Stimulated activated CD4-positive, alpha-beta T cell treated with anti-CD3 and anti-CD28 coated beads, TNF-alpha, amount 100 ng/mL, for 24 hours (primary cell): Measurements from ENCODE around the gene NFATC2IP.

Source experiments
- DNase-seq, 3 experiments: peaks; one replicate each; pipeline ENCODE4 v3.0.0-alpha.2; 2020; ENCODE audit warnings: low read depth in 3 of 3

The NFATC2IP gene

DNA sequence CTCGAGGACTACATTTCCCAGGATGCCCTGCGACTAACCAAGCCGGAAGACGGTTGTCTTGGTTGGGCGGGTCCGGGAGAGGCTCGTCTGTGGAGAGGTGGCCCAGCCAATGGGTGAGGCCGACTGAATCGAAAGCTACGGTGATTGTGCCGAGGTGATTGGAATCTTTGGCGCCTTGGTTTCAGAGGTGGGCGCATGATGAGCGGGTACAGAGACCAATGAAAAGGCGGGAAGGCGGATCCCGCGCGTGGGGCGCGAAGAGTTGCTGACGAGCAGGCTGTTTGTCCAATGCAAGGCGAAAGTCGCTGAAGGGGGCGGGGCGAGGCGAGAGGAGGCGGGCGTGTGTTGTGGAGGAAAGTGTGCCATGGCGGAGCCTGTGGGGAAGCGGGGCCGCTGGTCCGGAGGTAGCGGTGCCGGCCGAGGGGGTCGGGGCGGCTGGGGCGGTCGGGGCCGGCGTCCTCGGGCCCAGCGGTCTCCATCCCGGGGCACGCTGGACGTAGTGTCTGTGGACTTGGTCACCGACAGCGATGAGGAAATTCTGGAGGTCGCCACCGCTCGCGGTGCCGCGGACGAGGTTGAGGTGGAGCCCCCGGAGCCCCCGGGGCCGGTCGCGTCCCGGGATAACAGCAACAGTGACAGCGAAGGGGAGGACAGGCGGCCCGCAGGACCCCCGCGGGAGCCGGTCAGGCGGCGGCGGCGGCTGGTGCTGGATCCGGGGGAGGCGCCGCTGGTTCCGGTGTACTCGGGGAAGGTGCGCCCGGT lies at the start of gene NFATC2IP:
NFATC2IP (plus strand) TSS at position 290 of the 762 bp plus-strand sequence; CDS start at position 365, 75 bp downstream.
- DNase-seq = peak; percentile 98 to 100 (median 100)

DNA sequence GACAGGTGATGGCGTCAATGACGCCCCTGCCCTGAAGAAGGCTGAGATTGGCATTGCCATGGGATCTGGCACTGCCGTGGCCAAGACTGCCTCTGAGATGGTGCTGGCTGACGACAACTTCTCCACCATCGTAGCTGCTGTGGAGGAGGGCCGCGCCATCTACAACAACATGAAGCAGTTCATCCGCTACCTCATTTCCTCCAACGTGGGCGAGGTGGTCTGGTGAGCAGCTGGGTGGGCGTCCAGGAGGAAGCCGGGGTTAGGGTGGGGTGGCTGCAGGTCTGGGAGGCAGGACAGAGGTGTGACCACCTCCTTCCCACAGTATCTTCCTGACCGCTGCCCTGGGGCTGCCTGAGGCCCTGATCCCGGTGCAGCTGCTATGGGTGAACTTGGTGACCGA lies 48.9 kb upstream of the NFATC2IP start:
- no peak for DNase-seq

DNA sequence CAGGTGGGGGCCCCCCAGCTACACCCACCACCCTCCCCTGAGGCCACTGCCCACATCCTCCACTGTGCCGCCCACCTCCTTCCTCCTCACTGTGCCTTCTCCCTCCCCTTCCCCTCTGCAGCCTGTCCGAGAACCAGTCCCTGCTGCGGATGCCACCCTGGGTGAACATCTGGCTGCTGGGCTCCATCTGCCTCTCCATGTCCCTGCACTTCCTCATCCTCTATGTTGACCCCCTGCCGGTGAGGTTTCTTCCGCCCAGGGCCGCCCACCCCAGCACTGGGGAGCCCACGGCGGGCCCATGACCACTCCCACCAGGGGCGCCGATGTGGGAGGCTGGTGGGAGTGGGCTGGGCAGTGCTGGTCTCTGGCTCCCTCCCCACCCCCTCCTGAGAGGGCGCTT lies 47.8 kb upstream of the NFATC2IP start:
- no peak for DNase-seq

DNA sequence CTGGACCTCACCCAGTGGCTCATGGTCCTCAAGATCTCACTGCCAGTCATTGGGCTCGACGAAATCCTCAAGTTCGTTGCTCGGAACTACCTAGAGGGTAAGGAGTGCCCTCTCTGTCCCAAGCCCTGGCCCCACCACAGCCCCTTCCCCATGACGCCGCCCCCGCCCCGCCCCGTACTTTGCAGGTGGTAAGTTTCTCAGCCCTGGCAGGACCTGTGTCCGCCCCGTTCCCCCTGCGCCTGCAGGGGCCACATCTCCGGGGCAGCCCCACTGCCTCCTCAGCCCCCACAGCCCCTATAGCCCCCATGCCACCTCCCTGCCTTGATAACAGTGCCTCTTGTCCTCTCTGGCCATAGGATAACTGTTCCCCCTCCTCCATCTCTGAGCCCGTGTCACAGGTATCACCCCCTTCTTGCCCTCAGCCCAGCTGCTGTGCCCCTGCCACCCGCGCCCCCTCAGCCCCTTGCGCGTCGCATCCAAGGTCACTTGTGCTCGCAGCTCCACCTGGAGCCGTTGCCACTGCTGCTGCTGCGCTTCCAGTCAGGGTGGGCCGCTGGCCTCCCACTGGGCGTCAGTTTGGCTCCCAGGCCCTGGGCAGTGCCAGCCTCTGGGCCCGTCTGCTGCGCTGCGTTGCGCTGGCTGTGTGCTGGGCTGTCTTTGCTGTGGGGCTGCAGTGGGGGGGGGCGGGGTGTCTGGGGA lies 47.2 kb upstream of the NFATC2IP start:
- no peak for DNase-seq

DNA sequence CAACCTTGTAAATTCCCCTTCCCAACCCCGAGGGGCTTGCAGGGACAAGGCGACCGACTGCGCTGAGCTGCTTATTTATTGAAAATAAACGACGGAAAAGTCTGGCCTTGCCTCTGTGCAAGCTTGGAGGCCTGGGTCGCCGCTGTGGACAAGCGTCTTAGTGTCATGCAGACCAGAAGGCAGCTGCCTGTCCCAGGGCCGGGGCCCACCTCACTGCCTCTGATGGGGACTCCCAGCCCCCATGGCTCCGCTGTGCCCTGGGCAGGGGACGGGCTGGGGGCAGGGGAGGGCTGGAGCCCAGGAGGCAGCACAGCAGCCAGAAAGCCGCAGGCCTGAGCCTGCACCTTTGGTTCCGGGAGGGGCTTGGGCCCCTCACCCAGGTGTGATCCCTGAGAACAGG lies 46.4 kb upstream of the NFATC2IP start:
- DNase-seq = no peak

DNA sequence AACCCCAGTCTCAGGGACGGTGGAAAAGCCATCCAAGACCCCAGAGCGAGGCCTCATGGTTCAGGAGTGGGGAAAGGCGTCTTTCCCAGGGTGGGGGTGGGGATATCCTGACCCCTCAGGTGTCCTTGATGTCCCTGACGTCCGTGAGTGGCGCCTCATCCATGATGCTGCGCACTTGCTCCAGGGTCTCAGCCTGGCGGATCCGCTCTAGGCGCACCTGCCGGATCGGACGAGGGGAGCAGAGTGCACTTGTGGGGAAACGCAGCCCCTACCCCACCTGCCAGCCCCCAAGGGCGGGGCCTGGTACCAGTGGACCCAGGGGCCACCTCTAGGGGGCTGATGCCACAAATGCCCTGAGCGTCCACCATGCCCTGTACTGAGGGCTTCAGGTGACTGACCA lies 45.9 kb upstream of the NFATC2IP start:
- DNase-seq = no peak

DNA sequence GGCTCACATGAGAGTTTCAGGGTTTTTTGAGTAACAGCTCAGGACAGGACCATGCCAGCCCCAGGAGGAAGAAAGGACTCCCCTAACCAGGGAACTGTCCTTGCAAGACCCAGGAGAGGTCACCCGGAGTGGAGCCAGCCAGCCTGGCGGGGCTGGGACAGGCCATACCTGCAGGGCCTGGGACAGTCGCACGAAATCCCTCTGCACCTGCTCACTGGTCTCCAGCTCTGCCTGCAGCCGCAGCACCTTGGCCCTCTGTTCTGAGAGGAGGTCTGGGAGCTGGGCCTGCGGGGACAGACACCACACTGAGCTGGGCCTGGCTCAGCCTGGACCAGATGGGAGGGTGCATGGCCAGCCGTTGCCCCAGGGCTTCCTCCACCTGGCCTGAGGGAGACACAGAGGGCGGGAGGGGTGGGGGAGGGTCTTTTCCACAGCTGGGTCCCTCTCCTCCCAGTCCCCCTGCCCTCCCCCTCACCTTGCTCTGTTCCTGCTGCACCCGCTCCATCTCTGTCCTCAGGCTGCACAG lies 45.4 kb upstream of the NFATC2IP start:
- DNase-seq = no peak

DNA sequence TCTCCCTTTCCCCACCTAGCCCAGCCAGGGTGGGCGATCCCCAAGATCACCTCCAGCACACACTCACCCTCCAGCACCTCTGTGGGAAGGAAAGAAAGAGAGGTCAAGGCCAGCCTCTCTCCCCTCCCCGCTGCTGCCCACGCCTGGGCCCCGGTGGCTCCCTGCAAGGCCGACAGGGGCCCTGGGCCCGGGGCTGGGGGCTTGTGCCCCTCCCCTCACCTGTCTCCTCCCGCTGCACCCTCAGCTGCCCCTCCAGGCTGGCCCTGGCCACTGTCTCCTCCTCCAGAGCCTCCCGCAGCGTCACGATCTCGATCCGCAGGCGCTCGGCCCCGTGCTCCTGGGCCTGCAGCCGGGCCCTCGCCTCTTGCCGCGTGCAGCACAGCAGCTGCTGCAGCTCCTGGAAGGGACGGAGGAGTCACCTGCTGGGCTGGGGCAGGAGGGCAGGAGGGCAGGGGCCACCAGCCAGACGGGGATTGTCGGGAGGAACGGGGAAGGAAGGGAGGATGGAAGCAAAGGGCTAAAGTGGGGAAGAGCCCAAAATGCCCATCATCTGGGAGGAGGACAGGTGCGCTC lies 44.9 kb upstream of the NFATC2IP start:
- DNase-seq = no peak

DNA sequence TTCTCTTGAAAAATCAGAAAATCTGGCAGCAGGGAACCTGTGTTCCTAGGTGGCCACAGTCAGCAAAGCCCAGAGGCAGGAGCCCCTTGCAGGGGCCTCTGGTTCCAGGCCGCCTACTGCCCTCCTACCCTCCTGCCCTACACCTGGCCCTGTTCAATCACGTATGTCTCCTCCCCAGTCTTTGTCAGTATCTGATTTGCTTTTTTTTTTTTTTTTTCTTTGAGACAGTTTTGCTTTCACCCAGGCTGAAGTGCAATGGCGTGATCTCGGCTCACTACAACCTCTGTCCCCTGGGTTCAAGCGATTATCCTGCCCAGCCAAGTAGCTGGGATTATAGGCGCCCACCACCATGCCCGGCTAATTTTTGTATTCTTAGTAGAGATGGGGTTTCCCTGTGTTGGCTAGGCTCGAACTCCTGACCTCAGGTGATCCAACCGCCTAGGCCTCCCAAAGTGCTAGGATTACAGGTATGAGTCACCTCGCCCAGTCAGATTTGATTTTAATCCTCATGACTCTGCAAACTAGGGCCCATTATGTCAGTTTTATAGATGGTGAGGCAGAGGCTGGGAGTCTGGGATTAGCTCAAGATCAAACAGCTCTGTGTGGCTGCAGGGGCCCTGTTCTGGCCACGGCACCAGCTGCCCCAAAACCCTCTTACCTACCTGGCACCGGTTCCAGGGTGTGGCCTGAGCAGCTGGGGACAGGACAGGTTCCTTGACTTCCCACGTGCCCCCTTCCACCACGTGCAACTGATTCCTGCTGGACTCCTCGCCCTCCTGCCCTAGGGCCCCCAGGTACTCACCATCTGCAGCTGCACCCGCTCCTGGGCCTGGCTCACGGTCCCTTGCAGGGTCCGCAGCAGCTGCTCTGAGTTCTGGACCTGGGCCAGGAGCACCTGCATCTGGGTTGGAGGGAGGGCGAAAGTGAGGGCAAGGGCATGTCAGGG lies 40.4 kb upstream of the NFATC2IP start:
- DNase-seq = no peak

DNA sequence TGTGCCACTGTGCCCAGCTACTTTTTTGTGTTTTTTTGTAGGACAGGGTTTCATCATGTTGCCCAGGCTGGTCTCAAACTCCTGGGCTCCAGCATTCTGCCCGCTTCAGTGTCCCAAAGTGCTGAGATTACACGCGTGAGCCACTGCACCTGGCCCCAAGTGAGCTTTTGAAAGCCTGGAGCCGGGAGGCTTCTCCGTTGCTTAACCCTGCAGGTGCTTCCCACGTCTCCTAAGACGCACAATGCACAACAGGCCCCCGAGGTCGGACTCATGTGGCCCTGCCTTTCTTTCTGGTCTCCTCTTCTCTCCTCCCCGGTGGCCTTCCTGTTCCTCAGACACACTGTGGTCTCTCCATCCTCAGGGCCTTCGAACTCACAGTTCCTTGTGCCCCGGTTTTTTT lies 38.2 kb upstream of the NFATC2IP start:
- no peak for DNase-seq

DNA sequence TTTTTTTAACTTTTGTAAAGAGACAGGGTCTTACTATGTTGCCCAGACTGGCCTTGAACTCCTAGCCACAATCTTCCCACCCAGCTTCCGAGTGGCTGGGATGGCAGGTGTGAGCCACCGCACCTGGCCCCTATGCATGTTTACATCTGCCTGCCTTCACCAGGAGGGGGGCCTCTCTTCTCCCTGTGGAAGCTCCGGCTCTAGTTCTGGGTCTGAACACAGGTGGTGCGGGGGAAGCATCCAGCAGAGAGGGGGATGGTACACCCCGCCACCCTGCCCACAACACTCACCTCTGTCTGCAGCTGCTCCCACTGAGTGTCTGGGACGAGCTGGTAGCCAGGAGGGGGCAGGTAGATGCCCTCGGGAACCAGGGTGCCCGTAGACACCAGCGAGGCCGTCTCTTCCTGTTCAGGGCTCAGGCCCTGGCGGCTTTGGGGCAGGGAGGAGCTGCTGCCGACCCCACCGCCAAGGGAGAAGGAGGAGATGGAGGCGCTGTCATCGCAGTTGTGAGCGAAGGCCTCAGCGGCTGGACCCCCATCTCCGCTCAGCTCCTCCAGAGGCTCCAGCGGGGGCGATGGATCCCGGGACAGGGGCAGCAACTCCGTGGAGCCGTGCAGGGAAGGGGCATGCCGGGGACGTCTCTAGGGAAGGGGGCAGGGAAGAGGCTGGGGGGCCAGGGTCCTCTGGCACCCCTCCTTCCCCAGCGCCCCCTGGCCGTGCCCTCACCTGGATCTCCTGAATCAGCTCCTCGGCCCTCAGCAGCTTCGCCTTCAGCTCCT lies 36.6 kb upstream of the NFATC2IP start:
- no peak for DNase-seq

DNA sequence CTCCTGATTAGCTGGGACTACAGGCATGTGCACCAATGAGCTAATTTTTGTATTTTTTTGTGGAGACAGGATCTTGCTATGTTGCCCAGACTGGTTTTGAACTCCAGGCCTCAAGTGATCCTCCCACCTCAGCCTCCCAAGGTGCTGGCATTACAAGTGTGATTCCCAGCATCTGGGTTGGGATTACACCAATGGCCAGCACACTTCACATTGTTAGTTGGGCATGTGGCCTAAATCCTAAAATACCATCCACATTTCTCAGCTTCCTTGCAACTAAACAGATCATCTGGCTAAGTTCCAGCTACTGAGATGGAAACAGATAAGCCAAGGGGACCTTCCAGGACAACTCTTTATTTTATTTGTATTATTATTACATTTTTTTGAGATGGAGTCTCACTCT lies 35.6 kb upstream of the NFATC2IP start:
- no peak for DNase-seq

DNA sequence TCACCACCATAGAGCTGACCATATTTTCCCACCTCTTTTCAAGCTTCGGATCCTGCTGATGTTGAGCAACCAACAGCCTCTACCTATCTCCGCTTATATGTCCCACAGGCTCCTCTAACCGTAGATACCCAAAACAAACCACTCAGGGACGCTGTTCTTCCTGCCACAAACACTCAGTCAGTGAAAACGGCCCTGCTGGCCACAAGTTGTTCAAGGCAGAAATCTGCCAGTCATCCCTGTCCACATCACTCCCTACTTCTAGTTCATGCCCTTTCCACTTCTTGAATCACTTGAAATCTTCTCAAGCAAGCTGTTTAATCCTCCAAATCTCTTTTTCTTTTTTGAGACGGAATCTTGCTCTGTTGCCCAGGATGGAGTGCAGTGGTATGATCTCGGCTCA lies 33.6 kb upstream of the NFATC2IP start:
- no peak for DNase-seq

DNA sequence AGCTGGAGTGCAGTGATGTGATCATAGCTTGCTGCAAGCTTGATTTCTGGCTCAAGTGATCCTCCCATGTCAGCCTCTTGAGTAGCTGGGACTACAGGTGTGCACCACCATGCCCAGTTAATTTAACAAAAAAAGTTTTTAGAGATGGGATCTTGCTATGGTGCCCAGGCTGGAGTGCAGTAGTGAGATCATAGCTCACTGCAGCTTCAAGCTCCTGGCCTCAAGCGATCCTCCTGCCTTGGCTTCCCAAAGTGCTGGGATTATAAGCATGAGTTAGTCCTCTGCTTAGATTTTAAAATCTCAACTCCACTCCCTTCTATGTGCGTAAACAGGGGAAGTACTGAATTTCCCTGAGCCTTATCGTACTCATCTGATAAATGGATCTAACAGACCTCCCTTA lies 32.0 kb upstream of the NFATC2IP start:
- no peak for DNase-seq

DNA sequence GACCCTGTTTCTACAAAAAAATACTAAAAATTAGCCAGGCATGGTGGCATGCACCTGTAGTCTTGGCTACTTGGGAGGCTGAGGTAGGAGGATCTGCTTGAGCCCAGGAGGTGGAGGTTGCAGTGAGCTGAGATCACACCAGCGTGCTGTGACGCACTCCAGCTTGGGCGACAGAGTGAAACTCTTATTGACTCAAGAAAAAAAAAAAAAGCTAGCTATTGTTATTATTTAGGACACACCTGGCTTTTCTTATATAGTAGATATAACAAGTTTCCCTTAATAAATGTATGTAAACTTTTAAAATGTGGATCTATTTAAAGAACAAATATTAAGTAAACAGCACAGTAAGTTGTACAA lies 27.5 kb upstream of the NFATC2IP start:
- DNase-seq = no peak

DNA sequence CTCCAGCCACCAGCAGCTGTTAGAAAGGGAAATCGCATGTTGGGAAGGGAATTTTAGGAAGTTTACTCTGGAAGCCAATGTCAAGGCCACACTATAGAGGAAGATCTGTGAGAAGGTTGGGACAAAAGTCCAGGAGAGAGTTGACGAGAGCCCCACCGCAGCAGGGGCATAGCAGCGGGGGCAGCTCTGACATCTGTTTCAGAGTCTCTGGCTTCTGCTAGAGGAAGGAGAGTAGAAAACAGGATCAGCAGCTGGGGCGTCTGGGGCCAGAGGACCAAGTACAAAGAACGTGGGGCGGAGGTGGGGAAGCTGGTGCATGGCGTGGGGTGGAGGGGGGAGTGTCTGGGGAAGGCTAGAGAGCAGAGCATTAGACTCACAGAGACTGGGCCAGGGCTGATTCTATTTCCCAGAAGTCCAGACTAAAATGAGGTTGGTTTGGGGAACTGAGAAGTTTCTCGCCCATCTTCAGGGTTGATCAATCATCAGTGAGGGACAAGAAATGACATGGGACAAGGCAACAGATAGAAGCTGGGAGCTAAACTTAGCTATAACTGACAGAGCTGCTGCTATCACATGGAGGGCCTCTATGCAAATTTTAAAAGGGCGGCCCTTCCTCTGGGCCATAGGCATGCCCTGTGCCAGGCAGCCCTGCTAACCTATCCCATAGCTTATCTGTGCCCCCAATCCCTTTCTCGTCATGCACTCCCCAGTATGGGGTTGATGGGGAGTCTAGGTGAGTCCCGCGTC lies 26.9 kb upstream of the NFATC2IP start:
- DNase-seq = no peak

DNA sequence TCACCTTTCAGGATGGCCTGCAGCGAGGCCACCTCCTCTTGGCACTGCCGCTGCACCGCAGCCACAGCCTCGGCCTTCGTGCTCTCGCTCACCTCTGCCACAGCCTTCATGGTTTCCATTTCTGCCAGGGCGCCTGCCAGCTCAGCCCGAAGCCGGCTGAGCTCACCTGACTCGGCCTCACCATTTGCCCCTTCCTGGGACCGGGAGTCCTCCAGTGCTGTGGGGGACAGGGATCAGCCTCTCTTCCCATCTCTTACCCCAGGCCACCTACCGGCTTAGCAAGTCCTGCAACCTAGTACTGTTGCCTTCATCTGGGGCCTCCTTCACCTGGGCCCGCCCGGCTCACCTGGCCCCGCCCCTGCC lies 26.4 kb upstream of the NFATC2IP start:
- no peak for DNase-seq

DNA sequence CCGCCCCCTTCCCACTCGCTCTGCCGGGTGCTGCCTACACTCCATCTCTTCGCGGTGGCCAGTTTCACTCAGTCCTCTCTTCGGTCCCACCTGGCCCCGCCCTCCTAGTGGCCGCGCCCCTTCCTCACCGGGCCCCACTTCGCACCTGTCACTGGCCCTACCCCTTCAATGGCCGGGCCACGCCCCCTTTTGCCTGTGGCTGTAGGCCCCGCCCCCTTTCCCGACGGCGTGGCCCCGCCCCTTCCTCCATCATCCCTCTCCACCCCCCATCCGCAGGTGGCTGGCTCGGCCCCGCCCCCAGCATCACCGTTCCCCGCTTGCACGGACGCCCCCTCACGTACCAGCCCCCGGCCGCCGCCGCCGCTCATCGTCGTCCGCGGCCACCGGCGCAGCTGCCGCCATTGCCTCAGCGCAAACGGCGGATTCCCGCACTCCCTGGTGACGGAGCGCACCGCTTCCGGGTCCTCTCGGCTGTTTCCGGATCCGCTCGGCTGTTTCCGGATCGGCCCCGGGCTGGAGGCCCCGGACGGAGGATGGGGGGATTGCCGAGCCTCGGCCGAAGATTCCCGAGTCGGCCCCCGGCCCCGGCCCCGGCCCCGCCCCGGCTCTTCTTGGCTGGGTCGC lies 25.9 kb upstream of the NFATC2IP start, which contains the start of gene RABEP2:
RABEP2 (minus strand) TSS at position 477 of the 624 bp plus-strand sequence; CDS start at position 402, 75 bp downstream.
- DNase-seq = peak; percentile 90 to 96 (median 94)

DNA sequence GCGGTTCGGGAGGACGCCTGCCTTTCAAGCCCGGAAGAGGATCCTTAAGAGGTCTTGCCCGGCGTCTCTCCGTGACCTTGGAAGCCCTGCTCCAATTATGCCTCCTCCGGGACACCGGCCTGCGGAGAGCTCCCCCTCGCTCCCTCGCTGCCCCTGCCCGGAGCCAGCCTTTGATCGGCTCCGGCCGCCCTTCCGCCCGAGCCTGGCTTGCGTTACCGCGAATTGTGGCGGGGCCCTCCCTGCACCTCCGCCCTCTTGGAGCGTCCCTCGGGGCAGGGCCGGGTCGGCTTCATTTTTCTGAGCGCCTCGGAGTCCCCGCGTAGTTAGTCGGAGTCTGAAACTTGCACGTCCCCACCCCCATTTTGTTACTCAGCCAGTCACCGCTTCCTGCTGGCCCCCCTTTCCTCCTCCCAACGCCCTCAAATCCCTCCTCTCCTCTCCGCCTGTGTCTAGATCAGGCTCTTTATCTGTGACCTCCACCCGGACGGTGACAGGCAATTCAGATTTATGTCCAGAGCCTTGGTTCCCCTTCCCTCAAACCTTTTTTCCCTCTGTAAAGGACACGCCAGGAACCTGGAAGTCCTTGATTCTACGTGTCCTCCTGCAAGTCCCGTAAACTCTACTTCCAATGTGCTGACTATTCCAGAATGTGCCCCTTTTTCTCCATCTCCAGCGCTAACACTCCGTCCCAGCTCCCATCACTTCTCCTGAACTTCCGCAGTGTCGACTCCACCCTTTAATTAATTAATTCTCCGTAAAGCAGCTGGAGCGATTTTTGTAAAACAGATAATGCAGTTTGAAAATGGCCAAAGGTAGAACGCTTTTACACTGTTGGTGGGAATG lies 25.1 kb upstream of the NFATC2IP start:
- DNase-seq = peak; percentile 62 to 81 (median 64)
